ENCODE results near the gene REG3G. TPM values are rescaled to one million over a fixed set of nuclear protein-coding genes. Genes with fewer than 3 reads are reported as not detected.

REG3G gene
- total RNA-seq (2014; rRNA removed; shearing (Covaris generic)), result not detected in 2 replicates

DNA sequence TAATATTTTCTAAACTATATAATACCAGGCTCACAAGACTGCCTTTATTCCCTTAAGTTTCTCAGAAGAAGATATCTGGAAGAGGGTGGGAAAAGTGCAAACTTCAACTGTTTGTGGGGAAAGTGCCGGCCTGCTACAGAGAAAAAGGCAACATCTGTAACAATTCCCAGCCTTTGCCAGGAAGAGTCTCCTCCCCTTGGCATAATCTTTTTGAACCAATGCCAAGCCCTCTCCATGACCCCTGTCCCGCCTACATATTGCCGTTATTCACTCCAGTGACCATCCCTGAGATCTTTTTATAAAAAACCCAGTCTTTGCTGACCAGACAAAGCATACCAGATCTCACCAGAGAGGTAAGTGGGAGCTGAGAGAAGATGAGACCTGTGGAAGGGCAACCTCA is at the start of gene REG3G:
REG3G (plus strand) TSS at position 282 of the 400 bp plus-strand sequence. CDS start 392 bp downstream, outside the sequence.
- in situ Hi-C loops (cut with HindIII; ENCODE audit: low sequenced_read_pairs), result no loop called here
- no peak for DNase-seq (ENCODE audit: low spot score)

DNA sequence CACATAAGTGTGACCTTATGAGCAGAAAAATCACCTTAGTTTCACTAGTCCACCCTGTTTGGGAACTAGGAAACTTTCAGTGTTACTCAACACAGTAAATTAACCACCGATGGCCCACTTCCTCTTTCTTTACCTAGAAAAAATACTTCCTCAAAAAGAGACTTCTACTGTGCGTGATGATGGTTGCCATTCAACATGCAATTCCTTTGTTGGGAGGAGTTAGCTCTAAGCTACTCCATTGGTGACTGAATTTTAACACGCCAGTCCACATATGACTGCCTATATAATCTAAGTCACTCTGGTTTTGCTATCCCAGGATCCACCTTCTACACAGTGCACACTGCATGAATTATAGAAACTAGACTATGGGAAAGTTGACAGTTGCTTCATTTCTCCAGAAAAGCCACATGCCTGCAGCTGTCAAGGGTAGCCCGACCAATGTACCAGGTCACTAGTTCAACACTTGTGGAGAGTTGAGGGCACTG is 47.8 kb upstream of the REG3G start:
- in situ Hi-C loops (cut with HindIII; ENCODE audit: low sequenced_read_pairs), result no loop called here
- DNase-seq (ENCODE audit: low spot score), result no peak

DNA sequence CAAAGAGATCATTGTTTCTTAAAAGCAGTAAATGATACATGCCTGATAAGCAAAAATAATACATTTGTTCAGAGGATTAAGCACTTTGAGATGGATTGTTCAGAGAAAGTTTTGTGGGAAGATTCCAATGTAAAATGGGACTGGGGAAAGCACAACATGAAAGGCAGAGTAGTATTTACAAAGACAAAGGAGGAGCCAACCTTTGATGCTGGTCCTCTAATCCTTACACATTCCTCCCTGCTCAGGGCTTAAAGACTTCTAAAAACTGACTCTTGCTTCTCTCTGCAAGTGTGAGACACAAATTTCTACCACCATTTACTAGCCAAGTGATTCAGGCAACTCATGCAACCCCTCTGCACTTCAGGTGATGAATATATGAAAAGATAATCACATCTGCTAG is 47.2 kb upstream of the REG3G start:
- in situ Hi-C loops (cut with HindIII; ENCODE audit: low sequenced_read_pairs), result no loop called here
- DNase-seq (ENCODE audit: low spot score), result no peak

DNA sequence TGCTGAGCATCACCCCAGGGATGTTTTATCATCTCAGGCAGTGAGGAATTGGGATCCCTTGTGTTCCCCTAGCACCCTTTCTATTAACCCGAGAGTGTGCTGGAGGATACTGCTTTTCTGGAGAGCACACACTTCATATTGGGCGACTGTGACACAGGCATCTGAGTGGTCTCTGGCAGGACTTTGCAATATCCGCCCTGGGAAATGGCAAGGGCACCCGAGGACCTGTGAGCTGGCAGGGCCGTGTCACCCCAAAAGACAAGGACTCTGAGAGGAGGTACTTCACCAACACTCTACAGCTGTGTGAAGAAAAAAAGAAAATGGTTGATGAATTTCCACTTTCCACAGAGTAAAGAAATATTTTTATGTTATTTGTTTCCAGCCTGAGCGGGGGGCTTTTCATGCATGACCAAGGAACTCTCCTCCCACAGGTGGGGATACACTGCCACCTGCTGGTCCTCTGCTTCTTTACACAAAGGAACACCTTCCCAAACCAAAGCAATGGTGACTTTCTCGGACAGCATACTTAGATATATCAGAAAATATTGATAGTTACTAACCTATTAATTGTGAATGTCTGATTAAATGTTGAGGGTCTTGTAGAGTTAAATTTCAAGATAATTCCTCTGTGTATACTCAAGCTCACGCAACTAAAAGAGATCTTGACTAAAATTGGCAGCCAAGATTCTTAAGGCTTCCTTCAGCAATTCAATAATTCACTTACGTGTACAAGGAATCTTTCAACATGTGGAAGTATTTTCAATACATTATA is 45.9 kb upstream of the REG3G start:
- in situ Hi-C loops (cut with HindIII; ENCODE audit: low sequenced_read_pairs), result no loop called here
- peak; percentile 9 for DNase-seq (ENCODE audit: low spot score)

DNA sequence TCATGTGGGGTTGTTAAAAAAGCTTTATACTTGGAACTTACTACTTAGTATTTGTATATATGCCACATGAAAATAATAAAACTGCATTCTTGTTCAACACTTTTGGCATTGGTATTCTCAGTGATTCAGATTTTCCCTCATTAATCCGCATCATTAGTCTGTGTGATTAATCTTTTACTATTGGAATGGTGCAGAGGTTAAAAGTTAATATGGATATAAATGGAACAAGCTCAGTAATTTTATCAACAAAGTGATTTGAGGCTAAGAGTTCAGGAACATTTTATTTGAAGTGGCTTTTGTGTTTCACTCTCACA is 45.4 kb upstream of the REG3G start:
- no peak for DNase-seq (ENCODE audit: low spot score)
- in situ Hi-C loops (cut with HindIII; ENCODE audit: low sequenced_read_pairs), result no loop called here

DNA sequence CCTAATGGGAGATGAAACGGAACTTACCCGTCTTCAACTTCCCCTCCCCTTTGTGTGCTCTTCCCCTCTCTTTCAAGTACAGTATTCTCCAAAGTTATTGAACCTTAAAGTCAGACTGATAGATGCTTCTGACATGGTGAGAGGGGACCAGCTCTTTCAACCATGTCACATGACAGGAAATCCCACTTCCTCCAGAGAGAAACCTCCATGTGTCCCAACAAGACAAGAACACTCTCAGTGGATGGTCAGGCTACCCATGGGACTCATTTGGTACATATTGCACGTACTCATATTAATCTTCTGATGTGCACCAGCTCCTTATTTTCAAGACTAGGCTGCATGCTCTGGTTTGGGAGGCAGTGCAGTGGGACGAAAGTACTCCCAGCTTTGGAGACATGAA is 44.6 kb upstream of the REG3G start:
- in situ Hi-C loops (cut with HindIII; ENCODE audit: low sequenced_read_pairs), result no loop called here
- no peak for DNase-seq (ENCODE audit: low spot score)

DNA sequence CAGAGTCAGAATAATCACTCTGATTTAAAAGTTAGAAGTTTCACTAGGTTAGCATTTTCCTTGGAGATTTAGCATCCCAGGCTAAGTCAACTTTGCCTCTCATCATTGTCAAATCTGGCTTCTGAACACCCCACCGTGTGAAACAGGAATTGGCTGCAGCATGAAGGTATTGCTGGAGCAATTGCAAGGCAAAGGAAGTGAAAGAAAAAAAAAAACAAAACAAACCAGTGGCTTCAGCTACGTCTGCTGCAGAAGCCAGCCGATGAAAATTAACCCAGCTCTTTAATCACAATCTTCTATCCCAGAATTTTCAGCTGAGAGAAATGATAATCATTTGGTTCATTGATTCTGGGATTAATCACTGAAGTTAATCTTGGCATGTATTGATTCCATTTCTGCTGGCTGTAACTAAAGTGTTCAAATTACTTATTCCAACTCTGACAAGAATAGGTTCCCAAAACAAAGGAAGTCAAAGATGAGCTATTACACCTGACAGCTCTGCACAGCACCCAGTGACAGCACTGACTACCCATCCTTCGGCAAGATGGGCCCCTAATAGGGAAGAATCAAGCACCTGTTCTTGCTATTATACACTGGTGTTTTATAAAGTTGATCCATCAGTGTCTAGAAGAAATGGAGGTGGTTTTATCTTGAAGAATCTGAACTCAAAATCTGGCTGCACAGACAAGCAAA is 42.7 kb upstream of the REG3G start:
- no peak for DNase-seq (ENCODE audit: low spot score)
- in situ Hi-C loops (cut with HindIII; ENCODE audit: low sequenced_read_pairs), result no loop called here

DNA sequence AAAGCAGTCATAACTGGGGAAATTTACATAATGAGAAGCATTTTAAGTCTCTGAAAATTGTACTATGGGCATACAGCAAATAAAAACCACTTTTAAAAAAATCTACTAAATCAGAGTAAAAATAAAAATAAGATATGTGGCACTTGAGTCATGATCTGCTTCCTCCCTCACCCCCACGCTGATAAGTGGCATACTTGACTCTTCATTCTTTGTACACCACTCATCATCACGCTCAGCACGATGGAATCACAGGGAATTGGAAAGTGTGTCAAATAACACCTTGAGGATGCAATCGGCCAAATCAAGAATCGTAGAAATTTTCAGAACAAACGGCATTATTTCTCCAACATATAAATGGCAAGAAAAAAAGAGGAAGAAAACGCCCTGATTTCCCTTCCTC is 41.1 kb upstream of the REG3G start:
- in situ Hi-C loops (cut with HindIII; ENCODE audit: low sequenced_read_pairs), result no loop called here
- DNase-seq (ENCODE audit: low spot score), result no peak

DNA sequence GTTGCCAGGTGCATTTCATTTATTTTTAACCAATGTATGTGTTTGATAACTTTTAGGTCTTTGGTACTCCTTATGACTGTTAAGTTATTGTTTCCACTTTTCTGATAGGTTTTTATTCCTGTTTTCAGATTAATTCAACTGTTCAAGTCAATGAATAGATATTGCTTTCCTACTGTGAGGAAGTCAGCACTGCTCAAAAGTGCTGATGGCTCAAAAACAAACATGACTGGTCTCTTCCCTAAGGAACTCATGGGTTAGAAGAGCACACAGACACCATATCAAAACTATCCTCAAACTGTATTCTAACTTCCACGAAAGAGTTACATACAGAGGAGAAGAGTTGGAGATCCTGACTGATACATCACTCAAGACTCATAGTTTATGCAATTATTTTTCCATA is 39.9 kb upstream of the REG3G start:
- in situ Hi-C loops (cut with HindIII; ENCODE audit: low sequenced_read_pairs), result no loop called here
- DNase-seq (ENCODE audit: low spot score), result no peak

DNA sequence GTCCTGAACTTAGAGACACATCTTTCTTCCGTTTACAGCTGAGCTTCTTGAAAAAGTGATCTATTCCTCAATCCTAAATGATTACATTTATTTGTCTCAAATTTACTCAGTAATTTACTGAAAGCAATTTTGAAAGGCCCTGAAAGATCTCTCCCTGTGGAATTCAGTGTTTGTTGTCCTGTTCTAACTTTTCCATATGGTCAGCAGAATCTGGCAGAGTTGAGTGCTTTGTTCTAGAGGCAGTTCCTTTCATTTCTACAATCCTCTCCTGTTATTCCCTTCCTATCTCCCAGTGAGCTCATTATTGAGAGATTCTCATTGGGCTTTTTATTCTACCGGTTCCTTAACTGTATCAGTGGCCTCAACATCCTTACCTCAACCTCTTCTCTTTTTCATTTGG is 36.5 kb upstream of the REG3G start:
- in situ Hi-C loops (cut with HindIII; ENCODE audit: low sequenced_read_pairs), result no loop called here
- no peak for DNase-seq (ENCODE audit: low spot score)

DNA sequence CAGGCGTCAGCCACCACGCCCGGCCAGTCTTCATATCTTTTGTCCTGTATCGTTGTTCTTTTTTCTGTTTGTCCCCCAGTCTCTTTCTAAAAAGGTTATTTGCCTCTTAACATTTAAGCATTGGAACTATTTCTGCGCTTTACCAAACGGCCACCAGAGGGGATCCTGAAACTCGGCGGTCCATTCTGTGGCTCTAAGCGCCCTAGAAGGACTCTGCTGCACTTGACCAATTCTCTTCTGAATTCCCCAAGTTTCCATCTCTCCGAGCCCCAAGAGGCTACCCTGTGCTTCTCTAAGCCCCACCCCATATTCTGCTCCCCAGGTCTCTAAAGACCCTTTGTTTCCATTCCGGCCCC is 33.1 kb upstream of the REG3G start:
- in situ Hi-C loops (cut with HindIII; ENCODE audit: low sequenced_read_pairs), result no loop called here

DNA sequence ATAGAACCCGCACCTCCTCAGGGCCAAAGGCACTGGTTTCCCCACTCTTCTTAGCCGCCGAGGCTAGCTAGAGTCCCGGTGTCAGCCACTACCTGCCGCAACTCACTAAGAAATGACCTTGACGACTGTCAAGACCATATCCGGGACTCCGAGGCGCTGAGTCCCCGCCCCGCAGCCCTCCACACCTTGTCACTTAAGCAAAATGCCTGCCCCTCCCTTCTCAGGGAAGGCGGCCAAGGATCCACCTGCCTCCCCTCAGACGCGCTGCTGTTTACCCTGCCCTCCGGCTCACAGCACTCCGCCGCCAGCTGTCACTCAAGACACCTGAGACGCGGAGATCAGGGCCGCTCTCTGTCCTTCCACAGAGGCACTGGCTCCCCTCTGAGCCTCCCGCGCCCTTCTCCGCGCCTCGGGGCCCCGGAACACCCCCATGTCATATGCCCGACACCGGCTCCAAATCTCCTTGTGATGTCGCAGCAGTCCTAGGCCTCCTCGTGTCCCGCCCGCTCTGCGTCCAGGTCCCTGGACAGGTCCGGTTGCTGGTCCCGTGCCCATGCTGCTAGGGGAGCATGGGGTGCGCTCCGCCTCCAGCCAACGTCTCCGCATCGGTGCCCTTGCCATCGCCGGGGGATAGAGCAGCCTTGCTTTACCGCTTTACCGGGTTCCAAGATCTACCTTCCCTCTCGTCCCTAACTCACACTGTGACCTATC is 32.5 kb upstream of the REG3G start:
- DNase-seq (ENCODE audit: low spot score), result no peak
- in situ Hi-C loops (cut with HindIII; ENCODE audit: low sequenced_read_pairs), result no loop called here

More for the DNA sequence above, 33.1 kb upstream of the REG3G start:
- peak; percentile 12 for DNase-seq (ENCODE audit: low spot score)

DNA sequence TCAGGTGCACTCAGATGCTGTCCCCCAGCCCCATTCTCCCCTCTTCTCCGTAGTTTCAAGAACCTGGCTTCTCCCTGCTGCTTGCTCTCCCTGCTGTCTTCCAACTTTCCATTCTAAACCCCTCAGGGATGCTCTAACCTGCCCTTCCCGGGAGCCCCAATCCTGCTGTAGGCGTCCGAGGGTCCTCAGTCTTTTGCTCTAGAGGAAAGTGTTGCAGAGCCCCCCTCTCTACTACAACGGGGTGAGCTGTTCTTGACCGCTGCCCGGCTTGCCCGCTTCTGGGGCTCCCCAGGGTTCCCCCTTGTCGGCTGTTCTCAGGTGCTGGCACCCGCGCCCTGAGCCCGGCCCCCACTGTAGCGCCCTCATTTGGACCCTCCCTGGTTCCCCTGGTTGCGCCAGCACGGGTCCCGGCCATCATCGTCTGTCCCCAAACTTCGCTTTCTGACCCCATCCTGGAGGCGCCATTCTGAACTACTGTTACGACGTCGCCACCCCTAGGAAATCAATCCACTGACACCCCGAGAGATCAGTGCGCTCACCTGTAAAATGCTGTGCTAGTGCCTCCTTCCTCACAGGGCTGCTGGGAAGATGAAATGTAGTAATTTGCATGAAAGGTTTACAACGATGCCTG is 31.9 kb upstream of the REG3G start:
- no peak for DNase-seq (ENCODE audit: low spot score)
- in situ Hi-C loops (cut with HindIII; ENCODE audit: low sequenced_read_pairs), result no loop called here

DNA sequence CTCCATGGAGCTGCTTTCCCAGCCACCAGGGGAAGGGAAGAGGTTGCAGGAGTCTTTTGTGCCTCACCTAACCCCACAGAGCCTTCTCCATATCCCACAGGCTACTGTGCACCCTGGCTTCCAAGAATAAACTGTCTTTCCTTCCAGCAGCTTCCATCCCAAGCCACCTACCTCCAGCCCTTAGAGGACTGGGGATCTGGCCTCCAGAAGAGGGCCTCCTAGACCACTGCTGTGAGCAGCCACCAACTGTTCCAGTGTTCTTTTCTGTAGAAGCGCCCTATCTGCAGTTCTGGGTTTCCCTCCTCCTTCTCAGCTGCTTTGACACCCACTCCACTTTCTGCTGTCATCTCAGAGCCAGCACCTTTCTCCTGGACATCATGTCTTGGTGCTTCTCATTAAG is 30.7 kb upstream of the REG3G start:
- in situ Hi-C loops (cut with HindIII; ENCODE audit: low sequenced_read_pairs), result no loop called here
- no peak for DNase-seq (ENCODE audit: low spot score)

DNA sequence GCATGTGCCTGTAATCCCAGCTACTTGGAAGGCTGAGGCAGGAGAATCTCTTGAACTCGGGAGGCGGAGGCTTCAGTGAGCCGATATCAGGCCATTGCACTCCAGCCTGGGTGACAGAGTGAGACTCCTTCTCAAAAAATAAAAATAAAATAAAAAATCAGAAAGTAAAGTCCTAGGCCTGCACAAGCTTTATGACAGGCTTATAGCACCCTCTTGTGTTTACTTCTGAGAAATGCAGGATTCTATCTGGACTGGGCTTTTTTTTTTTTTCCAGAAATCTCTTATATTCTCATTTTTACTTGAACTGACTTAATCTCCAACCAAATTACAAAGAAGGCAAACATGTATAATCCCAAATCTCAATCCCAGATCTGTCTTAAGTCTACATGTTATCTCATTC is 26.1 kb upstream of the REG3G start:
- DNase-seq (ENCODE audit: low spot score), result no peak
- in situ Hi-C loops (cut with HindIII; ENCODE audit: low sequenced_read_pairs), result no loop called here

DNA sequence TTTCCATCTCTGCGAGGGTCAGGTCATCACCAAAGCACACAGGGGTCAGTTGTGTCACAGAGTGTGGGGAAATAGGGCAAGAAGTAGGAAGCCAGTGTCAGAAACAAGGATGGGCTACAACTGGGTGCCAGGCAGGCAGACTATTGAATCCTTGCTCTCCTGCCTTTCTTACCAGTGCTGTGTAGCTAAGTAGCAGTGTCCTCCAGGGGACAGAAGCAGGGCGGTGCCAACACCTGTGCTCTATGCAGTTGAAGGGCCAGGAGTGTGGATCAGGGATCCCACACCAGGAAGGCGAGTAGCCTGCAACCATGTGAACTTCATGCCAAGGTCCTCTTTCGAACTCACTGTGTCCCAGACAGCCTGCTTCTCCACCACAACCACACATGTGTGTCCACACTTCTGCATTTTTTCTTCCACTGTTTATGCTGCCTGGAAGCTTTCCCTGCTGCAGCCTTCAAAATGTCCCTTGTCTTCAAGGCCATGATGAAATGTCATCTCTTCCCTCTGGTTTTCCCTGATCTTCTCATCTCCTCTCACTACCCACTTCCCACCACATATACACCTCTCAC is 25.4 kb upstream of the REG3G start:
- in situ Hi-C loops (cut with HindIII; ENCODE audit: low sequenced_read_pairs), result no loop called here
- no peak for DNase-seq (ENCODE audit: low spot score)

DNA sequence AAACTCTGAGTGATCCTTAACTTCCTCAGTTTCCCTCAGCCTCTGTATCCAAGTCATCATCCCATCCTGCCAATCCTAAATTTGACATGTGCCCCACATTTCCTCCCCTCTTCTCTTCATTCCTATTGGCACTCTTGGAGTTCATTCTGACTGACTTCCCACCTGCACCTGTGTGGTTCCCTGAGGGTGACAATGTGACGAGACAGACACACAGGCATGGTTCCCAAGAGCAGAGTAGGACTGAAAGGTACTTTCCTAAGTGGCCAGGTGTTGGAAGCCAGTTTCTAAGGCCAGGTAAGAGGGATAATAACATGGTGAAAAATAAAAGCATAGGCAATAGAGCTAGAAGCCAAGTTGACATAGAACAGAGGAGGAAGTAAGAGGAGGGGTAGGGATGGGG is 24.2 kb upstream of the REG3G start:
- in situ Hi-C loops (cut with HindIII; ENCODE audit: low sequenced_read_pairs), result no loop called here
- DNase-seq (ENCODE audit: low spot score), result no peak

DNA sequence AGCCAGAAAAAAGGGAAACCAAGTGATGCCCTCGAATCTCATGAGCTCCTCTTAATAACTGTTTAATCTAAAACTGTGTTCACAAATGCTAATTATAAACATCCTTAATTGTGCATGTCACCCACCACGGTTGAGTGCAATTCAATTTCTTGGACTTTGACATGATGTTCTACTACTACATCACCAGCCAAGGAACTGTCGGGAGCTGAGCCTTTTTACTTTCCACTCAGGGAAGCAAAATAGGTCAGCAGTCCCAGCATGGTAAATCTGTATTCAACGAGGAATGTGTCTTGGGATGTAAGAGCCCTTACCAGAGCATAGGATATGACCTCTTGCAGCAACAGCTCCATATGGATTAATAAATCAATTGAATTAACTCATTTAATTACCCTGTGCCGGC is 20.8 kb upstream of the REG3G start:
- DNase-seq (ENCODE audit: low spot score), result peak; percentile 37
- in situ Hi-C loops (cut with HindIII; ENCODE audit: low sequenced_read_pairs), result no loop called here

DNA sequence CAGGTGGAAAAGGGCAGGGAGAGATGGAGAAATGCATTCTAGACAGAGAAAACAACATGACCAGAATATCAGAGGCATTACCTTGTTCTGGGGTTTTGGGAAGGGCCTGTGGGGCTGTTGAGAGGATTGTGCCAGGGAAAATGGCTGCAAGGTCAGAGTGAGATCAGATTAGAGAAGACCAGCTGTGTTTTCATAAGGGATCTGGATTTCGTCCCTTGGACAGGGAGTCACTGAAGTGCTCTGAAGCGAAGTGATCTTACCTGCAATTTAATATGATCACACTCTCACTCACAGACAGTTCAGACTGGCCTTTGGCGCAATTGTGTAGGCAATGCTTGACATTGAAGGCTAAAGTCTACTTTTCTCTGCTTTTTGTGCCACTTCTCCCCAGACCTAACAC is 20.3 kb upstream of the REG3G start:
- in situ Hi-C loops (cut with HindIII; ENCODE audit: low sequenced_read_pairs), result no loop called here
- no peak for DNase-seq (ENCODE audit: low spot score)

DNA sequence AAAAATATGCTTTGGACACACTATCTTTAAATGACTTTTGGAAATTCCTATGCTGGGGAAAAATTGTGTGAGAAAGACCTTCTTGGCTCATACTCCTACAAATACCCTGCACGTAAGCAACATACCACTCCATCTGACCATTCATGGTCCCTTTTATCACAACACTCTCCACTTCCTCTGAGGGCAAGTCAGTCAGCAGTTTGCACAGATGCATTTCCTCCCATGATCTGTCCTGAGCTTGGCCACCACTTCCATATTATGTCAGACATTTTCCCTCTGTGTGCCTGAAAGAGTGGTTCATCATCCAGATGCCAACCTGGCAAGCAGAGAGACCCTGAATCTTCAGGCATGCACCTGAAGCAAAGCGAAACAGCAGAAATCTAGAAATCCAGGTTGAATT is 16.1 kb upstream of the REG3G start:
- no peak for DNase-seq (ENCODE audit: low spot score)
- in situ Hi-C loops (cut with HindIII; ENCODE audit: low sequenced_read_pairs), result no loop called here
